A673 (cell line): ENCODE results near the gene ZNF865.

Experiments used
- CTCF ChIP-seq: fragments of 300-800, 200-600 bp; sonication (generic); conservative IDR thresholded peaks from 2 replicates; pipeline ENCODE4 v1.5.1; 2017; ENCODE audit warnings: low read depth, mild to moderate bottlenecking, antibody characterized with exemption, low read length, moderate library complexity, mixed read lengths
- EZH2 ChIP-seq: fragments of 200-600 bp; sonication (generic); IDR thresholded peaks from 2 replicates; pipeline ENCODE4 v1.6.1; 2017; ENCODE audit warnings: borderline replicate concordance, low read depth, mild to moderate bottlenecking, mixed read lengths, antibody characterized with exemption, low read length; ENCODE audit not compliant: poor library complexity, severe bottlenecking

GRCh38 chr19:55614711-55615542 is 9.5 kb downstream of the ZNF865 start:
- TF ChIP-seq CTCF (no peak), EZH2 (no peak)
